ENCODE measurements around the gene CDK19.

DNA sequence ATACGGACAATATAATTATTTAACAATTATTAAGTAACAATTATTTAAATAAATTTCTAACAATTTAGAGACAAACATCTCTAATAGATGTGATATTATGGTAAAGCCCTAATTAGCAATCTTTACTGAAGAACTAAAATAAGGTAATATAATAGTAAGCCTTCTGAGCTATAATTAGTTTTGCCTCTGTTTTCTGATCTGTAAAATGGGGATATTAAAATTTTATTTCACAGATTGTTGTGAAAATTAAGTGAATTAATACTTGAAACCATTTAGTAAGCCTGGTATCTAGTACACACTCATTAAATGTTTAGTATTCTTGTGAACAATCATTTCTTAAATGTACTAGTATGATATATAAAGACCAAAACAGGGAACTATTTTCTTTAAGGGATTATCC, 70.3 kb downstream of the CDK19 start:
- no peak for TF ChIP-seq ZFP3 (CRISPR knock-in tag; IDR thresholded peaks at IDR 0.05)
- TF ChIP-seq, protein P1, sequence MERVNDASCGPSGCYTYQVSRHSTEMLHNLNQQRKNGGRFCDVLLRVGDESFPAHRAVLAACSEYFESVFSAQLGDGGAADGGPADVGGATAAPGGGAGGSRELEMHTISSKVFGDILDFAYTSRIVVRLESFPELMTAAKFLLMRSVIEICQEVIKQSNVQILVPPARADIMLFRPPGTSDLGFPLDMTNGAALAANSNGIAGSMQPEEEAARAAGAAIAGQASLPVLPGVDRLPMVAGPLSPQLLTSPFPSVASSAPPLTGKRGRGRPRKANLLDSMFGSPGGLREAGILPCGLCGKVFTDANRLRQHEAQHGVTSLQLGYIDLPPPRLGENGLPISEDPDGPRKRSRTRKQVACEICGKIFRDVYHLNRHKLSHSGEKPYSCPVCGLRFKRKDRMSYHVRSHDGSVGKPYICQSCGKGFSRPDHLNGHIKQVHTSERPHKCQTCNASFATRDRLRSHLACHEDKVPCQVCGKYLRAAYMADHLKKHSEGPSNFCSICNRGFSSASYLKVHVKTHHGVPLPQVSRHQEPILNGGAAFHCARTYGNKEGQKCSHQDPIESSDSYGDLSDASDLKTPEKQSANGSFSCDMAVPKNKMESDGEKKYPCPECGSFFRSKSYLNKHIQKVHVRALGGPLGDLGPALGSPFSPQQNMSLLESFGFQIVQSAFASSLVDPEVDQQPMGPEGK (CRISPR knock-in tag; IDR thresholded peaks at IDR 0.05; ENCODE audit: borderline replicate concordance): no peak
- no peak for TF ChIP-seq BACH2 (CRISPR knock-in tag; IDR thresholded peaks at IDR 0.05; ENCODE audit: borderline replicate concordance)
- no peak for TF ChIP-seq ZNF70 (CRISPR knock-in tag; IDR thresholded peaks at IDR 0.05)
- TF ChIP-seq CREB5 (CRISPR knock-in tag; IDR thresholded peaks at IDR 0.05; ENCODE audit: low read depth): no peak
- TF ChIP-seq RARB (CRISPR knock-in tag; IDR thresholded peaks at IDR 0.05): no peak
